NB4 (cell line): ENCODE measurements around the gene CD276.

Experiments
- MYC ChIP-seq: IDR thresholded peaks from 2 replicates; pipeline ENCODE4 v1.6.1; 2011; ENCODE audit warnings: low read depth, low read length
- POLR2A ChIP-seq: IDR thresholded peaks from 2 replicates; pipeline ENCODE4 v1.6.1; 2011; ENCODE audit warnings: mild to moderate bottlenecking; ENCODE audit not compliant: insufficient read length; ENCODE audit errors: extremely low read depth
- TF ChIP-seq, protein P1 (sequence below): IDR thresholded peaks from one replicate; pipeline ENCODE4 v1.5.1; 2012; ENCODE audit warnings: low read depth, low read length

DNA sequence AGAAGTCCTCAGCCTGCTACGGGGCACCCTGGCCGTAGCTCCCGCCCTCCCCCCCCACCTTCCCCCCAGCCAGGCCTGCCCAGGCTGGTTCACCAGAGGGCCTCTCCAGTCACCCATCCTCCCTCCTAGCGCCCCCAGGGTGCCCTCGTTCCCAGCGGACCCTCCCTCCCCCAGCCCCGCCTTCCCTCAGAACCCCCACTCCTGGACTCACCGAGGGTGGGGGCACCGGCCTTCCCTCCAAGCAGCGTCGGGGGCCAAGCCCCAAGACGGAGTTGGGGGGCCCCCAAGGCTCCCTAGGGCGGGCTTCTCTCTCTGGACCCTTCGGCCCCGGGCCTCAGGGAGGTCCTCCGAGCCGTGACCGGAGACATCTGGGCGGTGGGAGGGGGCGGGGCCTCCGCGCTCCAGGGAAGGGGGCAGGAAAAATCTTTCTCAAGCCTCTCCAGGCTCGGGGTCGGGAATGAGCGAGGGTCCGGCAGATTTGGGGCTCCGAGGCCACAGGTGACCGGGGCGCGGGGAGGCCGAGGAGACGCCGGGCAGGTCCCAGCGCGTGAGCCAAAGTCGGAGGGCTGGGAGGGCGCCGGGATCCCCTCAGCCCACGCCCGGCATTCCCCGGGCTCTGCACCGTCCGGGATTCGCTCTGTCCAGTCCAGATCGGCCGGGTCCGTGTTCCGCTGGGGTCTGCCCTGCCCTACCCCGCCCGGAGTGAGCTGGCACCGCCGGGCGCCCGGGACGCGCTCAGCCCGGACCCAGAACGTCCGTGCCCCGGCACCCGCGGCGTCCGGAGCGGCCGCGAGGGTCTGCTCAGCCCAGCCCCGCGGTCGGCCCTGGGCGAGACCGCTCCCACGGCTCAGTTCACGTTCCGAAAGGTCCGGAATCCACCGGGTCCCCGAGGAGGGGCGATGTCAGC is 68.0 kb downstream of the CD276 start:
- TF ChIP-seq, protein P1, sequence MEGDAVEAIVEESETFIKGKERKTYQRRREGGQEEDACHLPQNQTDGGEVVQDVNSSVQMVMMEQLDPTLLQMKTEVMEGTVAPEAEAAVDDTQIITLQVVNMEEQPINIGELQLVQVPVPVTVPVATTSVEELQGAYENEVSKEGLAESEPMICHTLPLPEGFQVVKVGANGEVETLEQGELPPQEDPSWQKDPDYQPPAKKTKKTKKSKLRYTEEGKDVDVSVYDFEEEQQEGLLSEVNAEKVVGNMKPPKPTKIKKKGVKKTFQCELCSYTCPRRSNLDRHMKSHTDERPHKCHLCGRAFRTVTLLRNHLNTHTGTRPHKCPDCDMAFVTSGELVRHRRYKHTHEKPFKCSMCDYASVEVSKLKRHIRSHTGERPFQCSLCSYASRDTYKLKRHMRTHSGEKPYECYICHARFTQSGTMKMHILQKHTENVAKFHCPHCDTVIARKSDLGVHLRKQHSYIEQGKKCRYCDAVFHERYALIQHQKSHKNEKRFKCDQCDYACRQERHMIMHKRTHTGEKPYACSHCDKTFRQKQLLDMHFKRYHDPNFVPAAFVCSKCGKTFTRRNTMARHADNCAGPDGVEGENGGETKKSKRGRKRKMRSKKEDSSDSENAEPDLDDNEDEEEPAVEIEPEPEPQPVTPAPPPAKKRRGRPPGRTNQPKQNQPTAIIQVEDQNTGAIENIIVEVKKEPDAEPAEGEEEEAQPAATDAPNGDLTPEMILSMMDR: no peak
- TF ChIP-seq MYC (no peak), POLR2A (no peak)
